Measurements from ENCODE around the gene STK24. TPM values are rescaled to one million over a fixed set of nuclear protein-coding genes. Genes with fewer than 3 reads are reported as not detected.

Gene STK24
- polyA plus RNA-seq, 3 donors, result 30.4 to 65.9 (median 52.7) TPM

DNA sequence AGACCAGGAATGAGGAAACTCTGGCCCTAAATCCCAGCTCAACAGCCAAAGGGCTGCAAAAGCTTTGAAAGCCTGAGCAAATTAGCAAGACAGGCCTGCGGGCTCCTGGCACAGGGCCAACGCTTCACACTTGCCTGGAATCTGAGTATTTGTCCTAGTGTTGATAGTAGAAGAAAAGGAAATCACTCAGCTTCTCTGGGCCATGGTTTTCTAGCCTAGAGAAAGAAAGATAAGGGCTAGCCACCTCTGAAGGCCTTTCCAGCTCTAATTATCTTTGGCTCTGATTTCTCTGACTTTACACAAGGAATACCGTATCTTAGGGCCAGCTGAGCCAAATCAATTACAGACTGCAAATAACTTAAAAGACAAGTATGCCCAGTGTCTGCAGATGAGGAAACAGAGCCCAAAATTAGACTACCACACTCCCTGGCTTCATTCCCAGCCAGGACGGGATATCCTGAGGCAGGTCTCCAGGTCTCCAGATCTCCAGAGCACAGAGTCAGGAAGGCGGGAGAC lies 69.6 kb downstream of the STK24 start:
- H3K27ac ChIP-seq (ENCODE audit: low read depth, low read length), result no peak overlapping the region
- 21 to 43% (median 34%) methylated on average over 5 of the region's 5 CpGs for WGBS, 3 donors

DNA sequence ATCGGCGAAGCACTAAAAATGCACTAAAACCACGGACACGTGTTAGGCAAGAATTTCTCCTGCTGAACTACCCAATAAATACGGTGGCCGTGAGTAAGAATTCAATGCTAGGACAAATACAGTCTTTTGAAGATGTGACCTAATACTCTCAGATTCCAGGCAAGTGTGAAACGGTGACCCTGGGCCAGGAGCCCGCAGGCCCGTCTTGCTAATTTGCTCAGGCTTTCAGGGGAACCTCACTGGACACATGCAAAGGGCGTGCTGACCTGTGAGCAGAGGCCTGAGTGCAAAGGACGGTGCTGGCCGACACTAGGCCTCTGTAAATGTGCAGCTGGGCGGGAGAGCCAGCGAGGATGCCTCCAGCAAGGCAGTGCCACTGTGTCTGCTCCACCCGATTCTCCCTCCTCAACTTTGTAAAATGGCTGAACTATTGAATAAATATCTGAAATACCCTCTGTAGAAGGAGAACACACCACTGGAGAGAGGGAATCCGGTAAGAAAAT lies 70.1 kb downstream of the STK24 start:
- H3K27ac ChIP-seq (ENCODE audit: low read depth, low read length), result no peak overlapping the region
- WGBS, 3 donors, result 75 to 82% (median 79%) methylated on average over 16 of the region's 16 CpGs

DNA sequence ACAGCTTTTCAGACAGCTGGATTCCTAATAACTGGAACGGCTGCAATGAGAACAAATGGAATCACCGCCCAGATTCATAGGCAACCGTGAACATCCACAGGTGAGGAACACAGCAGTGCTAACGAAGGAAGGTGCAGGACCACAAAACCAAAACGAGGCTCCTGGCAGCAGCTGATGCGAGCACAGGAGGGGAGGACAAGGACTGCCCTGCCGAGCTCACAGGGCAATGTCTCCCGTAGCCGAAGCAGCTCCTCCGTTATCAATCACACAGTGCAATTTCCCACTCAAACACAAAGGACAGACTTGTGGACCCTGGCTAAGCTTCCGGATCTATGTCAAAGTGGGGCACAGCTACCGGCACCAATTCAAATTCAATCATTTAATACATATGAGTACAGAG lies 70.6 kb downstream of the STK24 start:
- H3K27ac ChIP-seq (ENCODE audit: low read depth, low read length), result no peak overlapping the region
- WGBS, 3 donors, result 78 to 85% (median 80%) methylated on average over 12 of the region's 12 CpGs

DNA sequence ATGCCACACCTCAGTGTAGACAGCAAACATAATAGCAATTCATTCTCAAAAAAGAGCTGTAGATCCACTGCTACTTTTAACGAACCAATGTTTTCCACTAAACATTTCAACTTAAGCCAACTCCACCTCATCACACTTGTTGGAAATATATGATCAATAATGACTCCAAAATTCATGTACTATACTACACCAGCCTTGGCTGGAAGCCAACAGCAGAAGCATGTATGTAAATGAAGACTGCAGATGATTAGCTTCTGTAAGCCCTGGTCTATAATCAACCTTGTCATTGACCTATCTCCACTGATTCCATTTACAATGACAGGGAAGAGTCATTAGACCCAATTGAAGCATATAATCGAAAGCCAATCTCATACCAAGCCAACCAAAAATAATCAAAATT lies 71.7 kb downstream of the STK24 start:
- H3K27ac ChIP-seq (ENCODE audit: low read depth, low read length), result no peak overlapping the region
- 86 to 95% (median 94%) methylated on average over 2 of the region's 2 CpGs for WGBS, 3 donors

DNA sequence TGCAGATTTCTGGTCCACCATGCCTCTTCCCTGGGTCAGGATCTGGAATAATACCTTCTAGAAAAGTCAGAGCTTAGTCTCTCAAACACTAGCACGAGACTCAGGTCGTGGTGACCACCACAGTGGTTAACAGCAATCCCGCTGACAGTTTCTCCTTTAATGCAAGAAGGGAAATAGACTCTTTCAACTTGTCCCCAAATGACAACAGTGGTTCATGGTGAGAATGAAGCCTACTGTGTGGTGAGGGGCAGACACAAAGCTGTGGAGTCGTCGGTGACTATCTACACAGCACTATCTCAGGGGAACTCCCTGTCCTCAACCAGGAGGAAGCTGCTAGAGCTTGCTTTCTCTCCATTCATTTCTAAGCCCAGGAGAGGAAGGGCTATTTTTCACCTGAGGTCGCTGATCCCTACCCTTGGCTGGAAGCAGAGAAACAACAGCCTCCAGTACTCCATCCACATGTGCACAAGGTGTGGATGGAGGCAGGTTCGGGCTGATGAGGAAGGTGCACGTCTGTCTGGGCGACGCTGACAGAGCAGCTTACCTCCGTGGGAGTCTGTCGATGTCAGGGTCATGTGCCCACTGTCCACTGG lies 72.4 kb downstream of the STK24 start:
- no peak overlapping the region for H3K27ac ChIP-seq (ENCODE audit: low read depth, low read length)
- 77 to 89% (median 81%) methylated on average over 12 of the region's 12 CpGs for WGBS, 3 donors

DNA sequence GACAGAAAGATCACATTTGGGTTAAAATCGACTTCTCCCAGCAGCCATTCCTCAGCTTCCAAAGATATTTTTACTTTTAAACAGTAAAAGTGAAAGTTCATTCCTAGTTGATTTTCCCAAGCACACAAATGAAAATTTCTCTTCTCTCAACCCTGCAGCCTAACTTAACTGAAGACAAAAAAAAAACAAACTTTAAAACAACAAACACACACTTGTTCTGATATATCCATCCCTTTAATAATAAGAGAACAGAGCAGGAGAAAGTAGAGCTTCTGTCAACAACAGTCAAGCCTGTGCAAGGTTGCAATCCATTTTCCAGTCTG lies 72.9 kb downstream of the STK24 start:
- WGBS, 3 donors, result 26 to 70% (median 49%) methylated on average over 1 of the region's 1 CpG
- no peak overlapping the region for H3K27ac ChIP-seq (ENCODE audit: low read depth, low read length)

DNA sequence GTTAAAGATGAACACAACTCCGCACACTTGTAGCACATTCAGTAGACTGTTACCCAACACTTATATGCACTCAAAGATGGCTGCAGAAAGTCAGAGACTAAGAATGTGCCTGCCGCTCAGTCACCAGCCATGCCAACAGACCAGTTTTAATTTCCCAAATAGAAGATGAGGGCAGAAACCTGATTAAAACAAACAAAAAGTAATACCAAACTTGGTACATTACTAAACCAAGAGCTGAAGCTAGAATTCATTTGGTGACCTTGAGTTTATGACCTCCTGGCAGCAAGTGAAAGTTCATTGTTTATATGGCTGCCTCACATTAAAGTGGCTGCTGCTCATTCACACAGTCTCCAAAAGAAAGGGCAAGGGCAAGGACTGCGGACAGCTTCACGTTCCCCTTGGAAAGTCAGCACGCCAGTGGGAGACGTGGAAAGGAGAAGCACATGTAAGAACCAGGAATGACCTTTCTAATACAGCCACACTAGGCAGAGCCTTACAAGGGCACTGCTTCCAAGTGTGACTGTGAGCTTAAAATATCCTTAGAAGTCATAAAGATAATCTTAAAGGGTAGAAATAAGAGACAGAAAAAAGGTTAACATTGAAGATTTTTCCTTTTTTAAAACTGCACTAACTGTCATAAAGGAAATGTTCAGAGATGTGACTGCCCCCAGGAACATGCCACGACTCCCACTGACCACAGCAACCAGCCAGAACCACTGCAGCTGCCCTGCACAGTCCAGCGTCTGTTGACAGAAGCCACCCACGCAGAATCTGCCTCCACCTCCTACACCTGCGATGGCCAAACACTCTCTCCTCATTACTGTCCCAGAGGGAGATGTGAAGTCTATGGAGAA lies 73.5 kb downstream of the STK24 start:
- 46 to 65% (median 59%) methylated on average over 10 of the region's 10 CpGs for WGBS, 3 donors
- no peak overlapping the region for H3K27ac ChIP-seq (ENCODE audit: low read depth, low read length)

DNA sequence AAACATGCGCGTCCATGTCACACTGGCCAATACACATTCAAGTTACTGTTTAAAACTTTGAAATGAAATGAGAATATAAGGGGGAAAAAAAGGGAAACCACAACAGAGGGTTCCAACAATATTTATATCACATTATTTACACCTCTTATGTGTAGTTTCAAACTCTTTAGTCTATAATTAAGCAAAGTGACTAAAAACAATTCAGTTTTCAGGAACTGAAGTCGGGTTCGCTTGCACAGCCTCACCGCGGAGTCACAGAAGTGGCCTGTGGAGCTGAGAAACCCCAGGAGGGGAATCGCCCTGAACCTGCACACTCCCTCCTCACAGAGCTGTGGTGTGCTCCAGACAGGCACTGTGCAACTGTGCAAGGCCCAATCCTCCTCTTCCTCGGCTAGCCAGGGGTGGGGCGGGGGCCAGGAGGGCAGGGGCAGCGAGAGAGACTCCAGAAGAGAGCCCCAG lies 75.9 kb downstream of the STK24 start:
- 92 to 95% (median 94%) methylated on average over 9 to 10 of the region's 10 CpGs for WGBS, 3 donors
- no peak overlapping the region for H3K27ac ChIP-seq (ENCODE audit: low read depth, low read length)

DNA sequence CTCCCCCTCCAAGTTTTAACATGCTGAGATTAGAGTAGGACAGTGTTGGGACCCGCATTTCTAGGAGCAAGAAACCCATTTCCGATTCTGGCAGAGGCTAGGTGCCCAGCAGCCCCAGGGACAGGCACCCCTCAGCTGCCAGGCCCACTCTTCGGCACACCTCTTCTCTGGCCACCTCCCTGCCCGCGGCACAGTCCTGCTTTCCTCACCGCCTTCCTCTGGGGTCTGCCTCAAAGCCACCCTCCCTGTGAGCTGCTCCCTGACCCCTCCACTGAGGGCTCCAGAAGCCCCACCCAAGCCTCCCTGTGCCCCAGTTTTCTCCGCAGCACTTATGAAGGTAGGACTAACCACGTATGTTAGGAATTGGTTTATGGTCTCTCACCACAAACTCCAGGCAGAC lies 79.9 kb downstream of the STK24 start:
- WGBS, 3 donors, result 80 to 95% (median 88%) methylated on average over 8 of the region's 8 CpGs
- no peak overlapping the region for H3K27ac ChIP-seq (ENCODE audit: low read depth, low read length)

DNA sequence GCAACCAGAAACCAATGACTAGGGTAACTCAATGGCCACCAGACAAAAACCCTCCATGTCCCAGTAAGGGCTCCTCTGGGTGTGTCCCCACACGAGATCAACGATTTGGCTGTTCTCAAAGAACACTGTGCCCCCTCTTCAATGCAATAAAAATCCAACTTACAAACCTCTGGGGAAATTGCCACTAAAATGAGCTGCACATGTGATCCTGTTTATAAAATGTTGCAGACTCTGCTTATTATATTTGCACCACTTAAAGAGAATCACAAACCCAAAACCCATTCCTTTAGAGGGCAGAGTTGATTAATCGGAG lies 80.5 kb downstream of the STK24 start:
- H3K27ac ChIP-seq (ENCODE audit: low read depth, low read length), result no peak overlapping the region
- 58 to 83% (median 64%) methylated on average over 3 of the region's 3 CpGs for whole genome bisulfite sequencing, 3 donors

DNA sequence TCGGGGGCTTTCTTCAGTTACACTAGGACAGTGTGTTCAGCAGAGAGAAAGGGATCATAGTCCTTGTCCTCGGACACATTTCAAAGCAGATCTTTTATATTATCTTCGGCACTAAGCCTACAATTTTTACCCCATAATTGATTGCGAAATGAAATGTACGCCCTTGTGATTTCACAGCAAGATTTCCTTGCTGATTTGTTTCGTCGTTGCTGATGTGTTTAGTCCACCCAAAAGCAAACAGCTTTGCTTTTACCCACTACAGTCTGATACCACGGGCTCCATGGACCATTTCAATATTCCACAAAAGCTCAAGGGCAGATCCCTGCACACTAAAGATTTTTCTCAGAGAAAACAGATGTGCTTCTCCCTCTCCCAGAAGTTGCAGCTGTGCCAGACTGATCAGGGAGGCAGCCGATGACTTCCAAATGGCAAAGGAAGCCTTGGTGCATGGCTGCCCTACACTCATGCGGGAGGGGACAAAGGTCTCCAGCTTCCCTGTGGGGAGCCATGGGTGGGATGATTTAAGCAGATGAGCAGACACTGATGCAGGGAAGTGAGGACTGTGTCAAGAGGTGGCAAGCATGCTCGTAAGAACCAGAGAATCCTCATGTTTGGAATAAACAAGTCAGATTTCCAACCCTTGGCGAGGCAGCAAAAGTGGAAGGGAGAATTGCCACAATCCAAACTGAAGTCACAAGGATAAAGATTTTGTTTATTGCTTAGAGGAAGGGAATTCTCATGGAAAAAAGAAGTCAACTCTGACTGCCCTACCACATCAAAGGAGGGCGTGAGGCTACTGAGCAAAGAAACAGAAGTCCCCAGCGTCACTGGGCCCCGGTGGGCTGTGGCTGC lies 81.1 kb downstream of the STK24 start:
- no peak overlapping the region for H3K27ac ChIP-seq (ENCODE audit: low read depth, low read length)
- WGBS, 3 donors, result 41 to 58% (median 53%) methylated on average over 14 to 15 of the region's 15 CpGs

DNA sequence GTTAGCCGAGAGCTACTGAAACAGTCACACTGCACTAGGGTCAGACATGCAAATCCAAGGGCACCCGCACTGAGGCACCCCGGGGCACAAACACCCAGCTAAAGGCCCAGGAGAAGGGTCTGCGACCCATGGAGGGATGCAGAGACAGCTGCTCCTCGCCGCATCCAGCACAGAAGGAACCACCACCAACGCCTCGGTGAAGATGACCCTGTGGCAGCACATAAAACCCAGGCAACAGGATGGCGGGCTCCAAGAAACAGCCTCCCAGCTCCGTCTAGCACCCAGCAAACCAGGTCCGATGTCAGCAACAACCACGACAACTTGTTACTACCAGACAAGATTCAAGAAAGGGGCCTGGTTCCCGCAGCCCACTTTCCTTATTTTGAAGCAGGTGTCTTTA lies 82.1 kb downstream of the STK24 start:
- no peak overlapping the region for H3K27ac ChIP-seq (ENCODE audit: low read depth, low read length)
- 93 to 96% (median 95%) methylated on average over 13 of the region's 13 CpGs for WGBS, 3 donors

DNA sequence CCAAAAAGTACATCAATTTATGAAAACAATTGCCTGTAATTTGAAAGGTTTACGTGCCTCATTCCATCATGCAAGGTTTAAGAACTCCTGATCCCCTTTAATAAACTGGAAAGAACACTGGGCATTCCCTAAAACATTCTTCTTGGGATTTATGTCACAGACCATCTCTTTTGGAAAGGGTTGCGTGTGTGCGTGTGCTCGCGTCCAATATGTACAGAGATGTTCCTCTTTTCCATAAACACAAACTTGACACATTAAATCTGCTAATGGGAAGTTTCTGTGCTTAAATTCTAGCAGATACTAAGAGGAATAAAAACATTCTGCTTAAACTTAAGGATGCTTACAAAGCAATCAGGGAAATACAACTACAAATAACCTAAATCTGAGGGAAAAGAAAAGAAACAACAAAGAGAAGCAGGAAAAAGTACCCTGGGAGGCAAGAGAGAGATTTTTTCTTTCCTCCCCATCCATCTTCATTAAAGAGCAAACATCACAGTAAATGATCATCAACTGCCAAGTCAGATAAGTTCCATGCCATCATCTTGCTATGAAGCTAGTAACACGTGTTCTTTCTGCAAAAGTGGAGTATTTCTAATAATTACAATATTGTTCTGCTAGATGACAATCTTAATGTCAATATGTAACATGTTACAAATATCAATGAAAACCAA lies 83.7 kb downstream of the STK24 start:
- no peak overlapping the region for H3K27ac ChIP-seq (ENCODE audit: low read depth, low read length)
- 83 to 92% (median 85%) methylated on average over 6 of the region's 6 CpGs for WGBS, 3 donors

DNA sequence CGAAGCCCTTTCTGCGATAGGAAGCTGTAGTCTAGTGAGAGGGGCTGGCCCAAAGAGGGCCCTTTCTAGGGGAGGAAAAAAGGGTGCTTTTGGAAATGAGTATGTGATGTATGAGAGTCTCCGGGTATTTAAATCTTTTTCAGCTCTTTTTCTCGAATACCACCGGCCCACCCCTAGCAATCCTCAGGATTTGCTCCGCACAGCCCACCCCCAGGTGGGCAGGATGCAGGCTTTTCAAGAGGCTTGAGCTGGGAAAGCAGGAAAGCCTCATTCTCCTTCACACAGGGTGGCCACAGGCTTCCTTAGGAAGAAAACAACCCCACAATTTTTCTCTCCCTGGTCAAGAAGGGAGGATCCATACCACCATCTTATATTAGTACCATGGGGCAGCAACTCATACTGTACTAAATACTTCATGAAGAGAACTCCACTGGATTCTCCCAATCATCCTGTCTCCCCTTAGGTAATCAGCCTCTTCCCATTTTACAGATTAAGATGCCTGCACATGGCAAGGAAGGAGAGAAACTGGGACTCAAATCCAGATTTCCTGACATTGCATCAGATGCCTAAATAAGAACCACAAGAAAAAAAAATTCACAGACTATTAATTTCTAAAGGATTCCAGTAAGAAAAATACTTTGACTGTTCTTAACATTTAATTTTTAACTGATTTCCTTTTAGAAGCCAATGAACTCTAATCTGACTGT lies 84.4 kb downstream of the STK24 start:
- 85 to 90% (median 90%) methylated on average over 6 of the region's 6 CpGs for WGBS, 3 donors
- H3K27ac ChIP-seq (ENCODE audit: low read depth, low read length), result no peak overlapping the region

DNA sequence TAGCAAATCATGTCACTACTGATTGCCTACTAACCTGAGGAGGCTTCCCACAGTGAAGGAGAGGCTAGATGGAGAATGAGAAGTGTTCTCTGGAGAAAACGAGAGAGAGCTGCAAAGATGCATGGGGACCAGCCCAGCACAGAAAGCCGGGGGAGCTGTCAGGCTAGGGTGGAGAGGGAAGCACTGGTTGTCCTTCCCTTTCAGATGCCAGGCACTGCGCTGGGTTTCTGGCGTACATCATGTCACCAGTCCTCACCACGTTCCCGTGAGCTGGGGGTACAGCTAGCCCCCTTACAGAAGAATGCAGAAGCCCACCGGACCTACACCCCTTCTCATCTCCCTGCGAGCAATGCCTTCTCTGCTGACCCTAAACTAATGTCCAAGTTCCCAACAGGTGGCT lies 86.0 kb downstream of the STK24 start:
- WGBS, 3 donors, result 70 to 87% (median 74%) methylated on average over 8 of the region's 8 CpGs
- H3K27ac ChIP-seq (ENCODE audit: low read depth, low read length), result no peak overlapping the region

DNA sequence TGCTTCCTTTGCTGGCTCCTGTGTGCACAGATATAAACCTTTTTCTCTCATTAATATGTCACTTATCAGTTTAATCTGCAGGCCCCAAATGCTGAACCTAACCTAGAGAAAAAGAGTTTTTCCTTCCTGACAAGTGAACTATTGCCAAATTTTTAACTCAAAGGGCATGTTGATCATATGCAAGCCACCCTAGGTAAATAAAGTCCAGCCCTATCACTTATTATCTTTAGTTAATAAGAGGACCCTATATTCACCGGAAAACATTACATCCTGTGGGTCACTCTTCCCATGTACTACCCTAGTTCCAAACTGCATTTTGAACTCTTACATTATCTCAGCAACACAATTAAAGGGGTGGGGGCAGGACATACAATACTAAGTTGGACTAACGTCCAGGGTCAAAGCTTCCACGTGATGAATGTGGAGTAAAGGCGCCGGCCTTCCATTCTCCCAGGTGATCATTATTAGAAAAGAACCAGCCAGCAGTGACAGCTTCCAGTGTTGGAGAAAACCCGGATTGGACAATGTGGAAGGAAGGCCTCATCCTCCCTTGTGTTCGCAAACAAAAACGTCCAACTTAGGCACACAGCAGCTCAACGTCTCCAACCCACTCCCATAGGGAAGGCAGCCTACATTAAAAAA lies 86.6 kb downstream of the STK24 start:
- 43 to 54% (median 50%) methylated on average over 9 of the region's 9 CpGs for WGBS, 3 donors
- H3K27ac ChIP-seq (ENCODE audit: low read depth, low read length), result no peak overlapping the region

DNA sequence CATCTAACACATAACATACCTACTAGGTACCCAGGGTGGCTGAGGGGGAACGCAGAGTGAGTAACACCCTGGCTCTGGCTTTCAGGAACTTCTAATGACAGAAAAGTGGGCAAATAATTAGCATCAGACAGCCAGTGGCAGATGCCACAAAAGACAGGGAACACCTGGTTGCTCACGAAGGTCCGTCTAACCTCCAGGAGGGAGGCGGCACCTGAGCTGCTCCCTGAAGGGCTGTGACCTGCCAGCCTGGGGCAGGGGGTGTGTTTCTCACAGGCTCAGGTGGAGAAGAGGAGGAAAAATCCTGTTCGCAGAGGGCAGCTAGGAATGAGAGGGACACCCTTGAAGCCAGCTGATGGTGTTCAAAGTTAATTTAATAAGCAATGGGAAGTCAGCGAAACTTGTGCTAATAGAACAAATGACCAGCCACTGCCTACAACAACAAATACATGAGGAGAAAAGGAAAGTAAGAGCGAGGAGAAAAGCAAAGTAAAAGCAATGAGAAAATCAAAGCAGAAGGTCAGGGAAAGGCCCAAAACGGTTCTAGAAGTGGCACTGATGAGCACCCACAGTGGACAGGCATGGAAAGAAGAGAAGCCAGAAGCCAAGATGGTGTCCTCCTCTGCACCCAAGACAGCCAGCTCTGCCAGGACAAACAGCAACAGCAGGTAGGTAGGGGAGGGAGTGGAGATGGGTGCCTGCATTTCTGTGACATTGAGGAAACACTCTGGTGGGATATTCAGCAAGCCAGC lies 87.3 kb downstream of the STK24 start:
- 78 to 86% (median 84%) methylated on average over 8 of the region's 8 CpGs for WGBS, 3 donors
- no peak overlapping the region for H3K27ac ChIP-seq (ENCODE audit: low read depth, low read length)

Measured in adipose tissue (tissue), 3 donors.